K562 (cell line): Measurements from ENCODE around the gene MOB3B. TPM values are rescaled to one million over a fixed set of nuclear protein-coding genes. Genes with fewer than 3 reads are reported as not detected.

Source experiments
- ATAC-seq: fragments of 200-7000 bp; cut with Tn5 transposase; 3 replicates; pipeline ENCODE4 v1.9.1; 2020; ENCODE audit warnings: moderate library complexity
- BruUV-seq: library from RNA; stranded (reverse); fragments of 400-500 nt; replicated peaks from 2 replicates; lab custom pipeline; 2021; lab: Mats Ljungman, UMichigan
- CTCF ChIA-PET: fragments of 300-600 bp; formaldehyde crosslinking; extraction: SDS; loops from one replicate; lab custom pipeline; 2021; ENCODE audit warnings: low intra/inter-chr PET ratio; lab: Yijun Ruan, JAX
- POLR2A ChIA-PET: fragments of 300-600, 350-650 bp; sonication (Branson Sonifier 250); formaldehyde crosslinking; extraction: SDS; loops from one replicate; lab custom pipeline; 2021; ENCODE audit warnings: antibody characterized with exemption, inconsistent platforms; lab: Yijun Ruan, JAX
- DNase-seq, 4 experiments: peaks; one replicate each; pipeline versions ENCODE4 v3.0.0 to v3.0.0-alpha.2; 2011 to 2018; ENCODE audit warnings: low spot score in 3 of 4, mixed read lengths in 3 of 4; ENCODE audit errors: extremely low read depth in 1 of 4
- FAIRE-seq: peaks from 2 replicates; lab custom pipeline; 2011; peaks lifted over from hg19 to GRCh38; lab: Jason Lieb, UNC
- H2AFZ ChIP-seq: 2 replicates; pipeline ENCODE4 v1.6.0; 2011; ENCODE audit warnings: low read depth, low read length, control low read depth, inconsistent platforms
- H3K27ac ChIP-seq: fragments of 200-600 bp; 3 replicates; pipeline ENCODE4 v1.8.0; 2011; ENCODE audit warnings: low read depth, mild to moderate bottlenecking, control low read depth, inconsistent platforms, low read length, moderate library complexity, mixed read lengths; ENCODE audit errors: extremely low read depth
- H3K27me3 ChIP-seq, 2 experiments: fragments of 300-600 bp in 1 of 2; 2 replicates in 1 of 2; 3 replicates in 1 of 2; pipeline versions ENCODE4 v1.6.0 to v1.8.0; 2011; ENCODE audit warnings: inconsistent platforms in 2 of 2, low read length in 2 of 2, mild to moderate bottlenecking in 1 of 2, mixed read lengths in 1 of 2, moderate library complexity in 1 of 2; ENCODE audit not compliant: control insufficient read depth in 2 of 2, insufficient read depth in 2 of 2
- H3K36me3 ChIP-seq: fragments of 300-600 bp; 3 replicates; pipeline ENCODE4 v1.8.0; 2011; ENCODE audit warnings: mild to moderate bottlenecking, low read length, inconsistent platforms; ENCODE audit not compliant: control insufficient read depth, insufficient read depth
- H3K4me1 ChIP-seq, 2 experiments: fragments of 200-600 bp in 1 of 2; replicated peaks in 1 of 2; 2 replicates in 1 of 2; 3 replicates in 1 of 2; pipeline versions ENCODE4 v1.5.1 to v1.8.0; 2011; ENCODE audit warnings: inconsistent platforms in 2 of 2, low read length in 2 of 2, mild to moderate bottlenecking in 1 of 2, mixed read lengths in 1 of 2, moderate library complexity in 1 of 2; ENCODE audit not compliant: control insufficient read depth in 2 of 2, insufficient read depth in 2 of 2
- H3K4me2 ChIP-seq: 2 replicates; pipeline ENCODE4 v1.6.1; 2011; ENCODE audit warnings: low read length, control low read depth, inconsistent platforms, mixed read lengths; ENCODE audit not compliant: insufficient read depth
- H3K4me3 ChIP-seq: fragments of 200-600 bp; sonication (generic), shearing (Covaris generic); 2 replicates; pipeline ENCODE4 v1.5.1; 2016; ENCODE audit warnings: control low read depth, inconsistent platforms
- H3K79me2 ChIP-seq: fragments of 200-600 bp; 3 replicates; pipeline ENCODE4 v1.8.0; 2011; ENCODE audit warnings: low read length, inconsistent platforms; ENCODE audit not compliant: control insufficient read depth, insufficient read depth
- H3K9ac ChIP-seq, 2 experiments: 2 replicates each; pipeline versions ENCODE4 v1.6.0 to v1.6.1; 2011; ENCODE audit warnings: low read depth in 2 of 2, low read length in 2 of 2, control low read depth in 1 of 2, inconsistent platforms in 1 of 2, mild to moderate bottlenecking in 1 of 2, mixed read lengths in 1 of 2; ENCODE audit not compliant: insufficient read depth in 1 of 2
- H3K9me1 ChIP-seq: one replicate; pipeline ENCODE4 v1.6.0; 2011; ENCODE audit warnings: inconsistent platforms, mild to moderate bottlenecking, low read length, moderate library complexity; ENCODE audit not compliant: control insufficient read depth, insufficient read depth
- H3K9me3 ChIP-seq: replicated peaks from 2 replicates; pipeline ENCODE4 v1.5.1; 2011; ENCODE audit warnings: low read depth, low read length, inconsistent platforms; ENCODE audit not compliant: control insufficient read depth, insufficient read depth
- H4K20me1 ChIP-seq: replicated peaks from 2 replicates; pipeline ENCODE4 v1.6.1; 2011; ENCODE audit warnings: low read length, inconsistent platforms, mixed read lengths; ENCODE audit not compliant: control insufficient read depth, insufficient read depth
- CAMTA2 ChIP-seq: fragments of 250-450 bp; sonication (Bioruptor Pico); conservative IDR thresholded peaks from 2 replicates; pipeline ENCODE4 v1.5.1; 2022
- IFI16 ChIP-seq: fragments of 250-450 bp; sonication (Bioruptor Pico); IDR thresholded peaks from 2 replicates; pipeline ENCODE4 v2.1.2; 2022; ENCODE audit warnings: mild to moderate bottlenecking, inconsistent platforms
- MLLT1 ChIP-seq, 2 experiments: fragments of 450-650 bp; IDR thresholded peaks; 2 replicates each; pipeline ENCODE4 v1.6.1; 2016
- NCOA6 ChIP-seq: fragments of 450-650 bp; IDR thresholded peaks from 2 replicates; pipeline ENCODE4 v1.6.1; 2017; ENCODE audit warnings: mild to moderate bottlenecking
- NFE2L1 ChIP-seq: fragments of 450-650 bp; IDR thresholded peaks from 2 replicates; pipeline ENCODE4 v1.6.1; 2016; ENCODE audit warnings: missing genetic modification characterization, low read depth, mild to moderate bottlenecking, missing compliant biosample characterization, moderate library complexity, borderline replicate concordance
- NR2C1 ChIP-seq, 2 experiments: fragments of 450-650 bp; IDR thresholded peaks; 2 replicates each; pipeline ENCODE4 v1.6.1; 2017; ENCODE audit warnings: mild to moderate bottlenecking in 2 of 2, antibody characterized with exemption in 1 of 2, inconsistent platforms in 1 of 2, missing compliant biosample characterization in 1 of 2, missing genetic modification characterization in 1 of 2
- NR2F6 ChIP-seq: fragments of 450-650 bp; formaldehyde crosslinking; IDR thresholded peaks from 2 replicates; pipeline ENCODE4 v1.4.0; 2020; ENCODE audit warnings: mild to moderate bottlenecking
- NR4A1 ChIP-seq, 2 experiments: fragments of 250-450 bp in 1 of 2; fragments of 450-650 bp in 1 of 2; sonication (Bioruptor Pico) in 1 of 2; IDR thresholded peaks; 2 replicates each; pipeline versions ENCODE4 v1.4.0 to v1.6.1; 2016 to 2020; ENCODE audit warnings: mild to moderate bottlenecking in 2 of 2, missing compliant biosample characterization in 1 of 2, missing genetic modification characterization in 1 of 2, moderate library complexity in 1 of 2
- STAT5B ChIP-seq: fragments of 250-450 bp; sonication (Bioruptor Pico); IDR thresholded peaks from 2 replicates; pipeline ENCODE4 v1.8.0; 2021; ENCODE audit warnings: mild to moderate bottlenecking, inconsistent platforms
- ZBED1 ChIP-seq: IDR thresholded peaks from 2 replicates; pipeline ENCODE4 v1.6.1; 2014
- ZBTB43 ChIP-seq: sonication (generic); formaldehyde crosslinking; IDR thresholded peaks from 2 replicates; pipeline ENCODE4 v1.8.0; 2023; ENCODE audit warnings: mild to moderate bottlenecking, missing genetic modification reagents
- ZNF263 ChIP-seq: sonication (generic); formaldehyde crosslinking; IDR thresholded peaks from 2 replicates; pipeline ENCODE4 v1.8.0; 2022; ENCODE audit warnings: mild to moderate bottlenecking, missing genetic modification reagents, borderline replicate concordance
- ZNF41 ChIP-seq: fragments of 250-450 bp; sonication (Bioruptor Pico); conservative IDR thresholded peaks from 2 replicates; pipeline ENCODE4 v1.4.0; 2020; ENCODE audit warnings: mild to moderate bottlenecking
- WGBS: fragments of 100-300 bp; shearing (Covaris generic); methylation state at CpG from one replicate; pipeline ENCODE4 v1.1.6; 2016; ENCODE audit warnings: low coverage, mixed read lengths; ENCODE audit not compliant: insufficient coverage; ENCODE audit errors: missing lambda C conversion rate; 5-methylcytosine and 5-hydroxymethylcytosine counted together
- in situ Hi-C: fragments of 300-500 bp; cut with MboI; formaldehyde crosslinking; loops from 4 replicates; pipeline ENCODE4 v1.15.0; 2018; ENCODE audit warnings: inconsistent platforms, mixed read lengths
- intact Hi-C: fragments of 100-400 bp; cut with micrococcal nuclease; formaldehyde crosslinking; loops from 2 replicates; pipeline ENCODE4 v1.14.2; 2022
- polyA plus RNA-seq, 8 experiments: library from polyadenylated mRNA; depleted of rRNA in 4 of 8; stranded (reverse) in 5 of 8; unstranded in 3 of 8; fragments of >200 nt; fragmentation: Nextera tagmentation in 2 of 8; fragmentation: Illumina TruSeq in 1 of 8; extraction: Ambion mirVana in 2 of 8; extraction: Trizol in 1 of 8; gene quantifications; 2 replicates each; pipeline versions ENCODE4 v1.2.1 to v1.2.3, GENCODE V29; 2011 to 2014; ENCODE audit warnings: inconsistent platforms in 1 of 8, missing spikeins in 1 of 8
- total RNA-seq, 7 experiments: library from RNA; depleted of rRNA in 6 of 7; stranded (reverse); fragments of >200 nt in 6 of 7; fragmentation: Illumina TruSeq in 2 of 7; extraction: Trizol in 2 of 7; gene quantifications; 2 replicates each; pipeline versions ENCODE4 v1.2.1 to v1.2.3, GENCODE V29; 2011 to 2021; ENCODE audit warnings: low replicate concordance in 1 of 7
- TF ChIP-seq, protein P1 (sequence below): fragments of 250-450 bp; sonication (Bioruptor Pico); IDR thresholded peaks from 2 replicates; pipeline ENCODE4 v1.5.0; 2021
- TF ChIP-seq, protein P2 (sequence below): fragments of 250-450 bp; sonication (Bioruptor Pico); IDR thresholded peaks from 2 replicates; pipeline ENCODE4 v1.8.0; 2021; ENCODE audit warnings: moderate library complexity, mild to moderate bottlenecking, inconsistent platforms

The MOB3B gene
- total and polyA plus RNA-seq, 9 of the 15 experiments (the other 6 are each of a cell fraction or from before 2014, with no cell fraction given) = 3.6 to 12.8 (median 7.2) TPM

- TF ChIP-seq, protein P1, sequence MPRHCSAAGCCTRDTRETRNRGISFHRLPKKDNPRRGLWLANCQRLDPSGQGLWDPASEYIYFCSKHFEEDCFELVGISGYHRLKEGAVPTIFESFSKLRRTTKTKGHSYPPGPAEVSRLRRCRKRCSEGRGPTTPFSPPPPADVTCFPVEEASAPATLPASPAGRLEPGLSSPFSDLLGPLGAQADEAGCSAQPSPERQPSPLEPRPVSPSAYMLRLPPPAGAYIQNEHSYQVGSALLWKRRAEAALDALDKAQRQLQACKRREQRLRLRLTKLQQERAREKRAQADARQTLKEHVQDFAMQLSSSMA (CRISPR knock-in tag) = no peak
- TF ChIP-seq ZBED1 = no peak
- no peak for TF ChIP-seq ZNF263 (CRISPR knock-in tag)
Observed at GRCh38 chr9:27487927-27488326, 41.7 kb downstream of the MOB3B start (continued).

- BruUV-seq = no TSS peak
- WGBS = no CpG with 5 or more reads among the region's 5 CpGs
- Histone ChIP-seq H3K4me3 (no peak overlapping the region), H4K20me1 (no peaks in the 10 kb centered on the region), H3K9me3 (no peaks in the 10 kb centered on the region), H3K4me2 (no peak overlapping the region), H3K36me3 (0 out of 3 replicates have a peak, but pooled peaks cover 4% of the 10 kb centered on the region), H3K27me3 (no peaks in the 10 kb centered on the region), H3K79me2 (peaks cover 51% of the 10 kb centered on the region), H3K9me1 (no peaks in the 10 kb centered on the region), H2AFZ (no peak overlapping the region), H3K9ac (no peak overlapping the region), H3K4me1 (peaks cover 0 to 7% of the 10 kb centered on the region in 2 experiments; a peak in 3 of 5 replicates), H3K27ac (no peak overlapping the region)
- ATAC-seq = no peak
- in situ Hi-C loops (no loop called here), intact Hi-C loops (no loop called here)
- ChIA-PET POLR2A (no interaction called here), CTCF (no interaction called here)
- DNase-seq = no peak
- FAIRE-seq = no peak
- TF ChIP-seq NCOA6 (no peak), NR2F6 (no peak), NR4A1 (CRISPR knock-in tag; IDR thresholded peaks at IDR 0.05) (no peak), NR4A1 (tag; IDR thresholded peaks at IDR 0.05) (no peak), ZBTB43 (no peak), NFE2L1 (no peak), STAT5B (CRISPR knock-in tag) (no peak), CAMTA2 (CRISPR knock-in tag) (no peak), IFI16 (CRISPR knock-in tag) (no peak), MLLT1 (IDR thresholded peaks at IDR 0.05) (no peak), ZNF41 (CRISPR knock-in tag) (no peak), NR2C1 (IDR thresholded peaks at IDR 0.05) (no peak), NR2C1 (tag; IDR thresholded peaks at IDR 0.05) (no peak)
- TF ChIP-seq, protein P2, sequence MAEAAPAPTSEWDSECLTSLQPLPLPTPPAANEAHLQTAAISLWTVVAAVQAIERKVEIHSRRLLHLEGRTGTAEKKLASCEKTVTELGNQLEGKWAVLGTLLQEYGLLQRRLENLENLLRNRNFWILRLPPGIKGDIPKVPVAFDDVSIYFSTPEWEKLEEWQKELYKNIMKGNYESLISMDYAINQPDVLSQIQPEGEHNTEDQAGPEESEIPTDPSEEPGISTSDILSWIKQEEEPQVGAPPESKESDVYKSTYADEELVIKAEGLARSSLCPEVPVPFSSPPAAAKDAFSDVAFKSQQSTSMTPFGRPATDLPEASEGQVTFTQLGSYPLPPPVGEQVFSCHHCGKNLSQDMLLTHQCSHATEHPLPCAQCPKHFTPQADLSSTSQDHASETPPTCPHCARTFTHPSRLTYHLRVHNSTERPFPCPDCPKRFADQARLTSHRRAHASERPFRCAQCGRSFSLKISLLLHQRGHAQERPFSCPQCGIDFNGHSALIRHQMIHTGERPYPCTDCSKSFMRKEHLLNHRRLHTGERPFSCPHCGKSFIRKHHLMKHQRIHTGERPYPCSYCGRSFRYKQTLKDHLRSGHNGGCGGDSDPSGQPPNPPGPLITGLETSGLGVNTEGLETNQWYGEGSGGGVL (CRISPR knock-in tag) = no peak
Observed at GRCh38 chr9:27487128-27487640, 42.4 kb downstream of the MOB3B start.
